Endothelial cell of umbilical vein (primary cell): ENCODE measurements around the gene ZC3H13. TPM values are rescaled to one million over a fixed set of nuclear protein-coding genes. Genes with fewer than 3 reads are reported as not detected.

ENCODE experiments used
- BruUV-seq: library from RNA; stranded (reverse); fragments of 400-500 nt; replicated peaks from 2 replicates; lab custom pipeline; 2021; lab: Mats Ljungman, UMichigan
- CTCF ChIA-PET: fragments of 300-600, 350-600 bp; sonication (Branson Sonifier 250); formaldehyde crosslinking; loops from one replicate; lab custom pipeline; 2021; ENCODE audit warnings: antibody characterized with exemption, inconsistent platforms; lab: Charles Lee
- POLR2A ChIA-PET: fragments of 300-600, 350-600 bp; sonication (Branson Sonifier 250); formaldehyde crosslinking; loops from one replicate; lab custom pipeline; 2021; ENCODE audit warnings: antibody characterized with exemption, inconsistent platforms; lab: Charles Lee
- DNase-seq: peaks from one replicate; pipeline ENCODE4 v3.0.0-alpha.2; 2011; ENCODE audit warnings: low read depth, low spot score
- FAIRE-seq: peaks from 2 replicates; lab custom pipeline; 2011; peaks lifted over from hg19 to GRCh38; lab: Jason Lieb, UNC
- H2AFZ ChIP-seq: 2 replicates; pipeline ENCODE4 v1.6.0; 2012; ENCODE audit warnings: low read depth, low read length, control low read depth, inconsistent platforms
- H3K27ac ChIP-seq: 2 replicates; pipeline ENCODE4 v1.5.1; 2011; ENCODE audit warnings: low read depth, mild to moderate bottlenecking, control low read depth, low read length, moderate library complexity; ENCODE audit not compliant: insufficient read depth
- H3K27me3 ChIP-seq, 2 experiments: 2 replicates each; pipeline versions ENCODE4 v1.6.0 to v1.6.1; 2011; ENCODE audit warnings: low read length in 2 of 2, mixed read lengths in 1 of 2; ENCODE audit not compliant: control insufficient read depth in 2 of 2, insufficient read depth in 2 of 2
- H3K36me3 ChIP-seq, 2 experiments: 2 replicates in 1 of 2; 3 replicates in 1 of 2; pipeline ENCODE4 v1.5.1; 2011; ENCODE audit warnings: low read length in 2 of 2, mild to moderate bottlenecking in 1 of 2, moderate library complexity in 1 of 2; ENCODE audit not compliant: control insufficient read depth in 2 of 2, insufficient read depth in 2 of 2; ENCODE audit errors: extremely low read depth in 1 of 2
- H3K4me1 ChIP-seq: 3 replicates; pipeline ENCODE4 v1.5.1; 2011; ENCODE audit warnings: mild to moderate bottlenecking, low read length; ENCODE audit not compliant: control insufficient read depth, insufficient read depth; ENCODE audit errors: extremely low read depth
- H3K4me2 ChIP-seq: 2 replicates; pipeline ENCODE4 v1.6.1; 2011; ENCODE audit warnings: low read length, control low read depth, mixed read lengths; ENCODE audit not compliant: insufficient read depth
- H3K4me3 ChIP-seq, 3 experiments: fragments of 200-600 bp in 1 of 3; sonication (generic), shearing (Covaris generic) in 1 of 3; replicated peaks in 1 of 3; 2 replicates each; pipeline ENCODE4 v1.5.1; 2011 to 2016; ENCODE audit warnings: control low read depth in 3 of 3, low read length in 3 of 3, mild to moderate bottlenecking in 2 of 3, inconsistent platforms in 1 of 3, low read depth in 1 of 3, moderate library complexity in 1 of 3; ENCODE audit not compliant: insufficient read depth in 1 of 3
- H3K79me2 ChIP-seq: 2 replicates; pipeline ENCODE4 v1.6.0; 2012; ENCODE audit warnings: low read length, inconsistent platforms; ENCODE audit not compliant: control insufficient read depth, insufficient read depth
- H3K9ac ChIP-seq: replicated peaks from 2 replicates; pipeline ENCODE3; 2011; ENCODE audit warnings: low read length, control low read depth; ENCODE audit not compliant: insufficient read depth; ENCODE audit errors: extremely low read depth
- H3K9me1 ChIP-seq: replicated peaks from 3 replicates; pipeline ENCODE4 v1.6.0; 2011; ENCODE audit warnings: mild to moderate bottlenecking, low read length; ENCODE audit not compliant: control insufficient read depth, insufficient read depth; ENCODE audit errors: extremely low read depth
- H3K9me3 ChIP-seq: replicated peaks from 2 replicates; pipeline ENCODE4 v1.5.1; 2012; ENCODE audit warnings: low read length, inconsistent platforms; ENCODE audit not compliant: control insufficient read depth, insufficient read depth
- H4K20me1 ChIP-seq: replicated peaks from 2 replicates; pipeline ENCODE3; 2011; ENCODE audit warnings: mild to moderate bottlenecking, low read length; ENCODE audit not compliant: control insufficient read depth, insufficient read depth; ENCODE audit errors: extremely low read depth
- EZH2 ChIP-seq: IDR thresholded peaks from 2 replicates; pipeline ENCODE4 v1.6.1; 2012; ENCODE audit warnings: borderline replicate concordance, low read depth, mild to moderate bottlenecking, moderate library complexity, low read length, inconsistent platforms; ENCODE audit not compliant: severe bottlenecking
- FOS ChIP-seq: IDR thresholded peaks from 2 replicates; pipeline ENCODE4 v1.6.1; 2011; ENCODE audit warnings: mild to moderate bottlenecking, low read length, moderate library complexity, borderline replicate concordance; ENCODE audit not compliant: insufficient read depth
- GATA2 ChIP-seq: IDR thresholded peaks from 2 replicates; pipeline ENCODE4 v1.7.0; 2011; ENCODE audit warnings: low read depth, mild to moderate bottlenecking, moderate library complexity, mixed read lengths, low read length; ENCODE audit not compliant: insufficient read length, insufficient read depth
- JUN ChIP-seq: IDR thresholded peaks from 2 replicates; pipeline ENCODE4 v1.6.1; 2011; ENCODE audit warnings: borderline replicate concordance, low read depth; ENCODE audit not compliant: insufficient read length, insufficient read depth
- MYC ChIP-seq: IDR thresholded peaks from one replicate; pipeline ENCODE4 v1.6.1; 2011; ENCODE audit warnings: mild to moderate bottlenecking, low read depth, low read length
- POLR2A ChIP-seq: IDR thresholded peaks from 2 replicates; pipeline ENCODE4 v1.6.1; 2012; ENCODE audit warnings: low read depth, mild to moderate bottlenecking, control low read depth, low read length
- POLR2AphosphoS5 ChIP-seq: IDR thresholded peaks from 2 replicates; pipeline ENCODE4 v1.6.1; 2012; ENCODE audit warnings: low read depth, mild to moderate bottlenecking, control low read depth, low read length, moderate library complexity; ENCODE audit not compliant: insufficient read depth
- dilution Hi-C: fragments of 300-500 bp; cut with MboI; formaldehyde crosslinking; loops from one replicate; pipeline ENCODE4 v1.15.0; 2019; ENCODE audit warnings: low sequenced_read_pairs; ENCODE audit not compliant: extremely low pct_ligation_motif_present
- intact Hi-C: fragments of 100-400 bp; cut with micrococcal nuclease; formaldehyde crosslinking; loops from one replicate; pipeline ENCODE4 v1.10.0; 2022
- polyA plus RNA-seq, 4 experiments: library from polyadenylated mRNA; depleted of rRNA in 3 of 4; stranded (reverse) in 3 of 4; unstranded in 1 of 4; fragments of >200 nt; gene quantifications; 2 replicates each; pipeline versions ENCODE4 v1.2.1 to v1.2.3, GENCODE V29; 2011 to 2012; ENCODE audit warnings: missing spikeins in 1 of 4
- total RNA-seq: library from RNA; stranded (reverse); gene quantifications from 2 replicates; pipeline ENCODE4 v1.2.3, GENCODE V29; 2021
- TF ChIP-seq, protein P1 (sequence below), 2 donors: IDR thresholded peaks; 1 replicate in 1 of 2; 2 replicates in 1 of 2; pipeline ENCODE4 v1.5.1; 2011; ENCODE audit warnings: low read length in 2 of 2, mild to moderate bottlenecking in 2 of 2, moderate library complexity in 2 of 2, control low read depth in 1 of 2, inconsistent platforms in 1 of 2, low read depth in 1 of 2; ENCODE audit not compliant: insufficient read depth in 1 of 2; ENCODE audit errors: extremely low read depth in 1 of 2
- TF ChIP-seq, protein P2 (sequence below): IDR thresholded peaks from 2 replicates; pipeline ENCODE4 v1.6.1; 2011; ENCODE audit not compliant: insufficient read depth, insufficient read length

Gene ZC3H13
- total and polyA plus RNA-seq, 2 donors (not counting 3 experiments of a cell fraction or from before 2014, with no cell fraction given), result 3.8 to 36.6 TPM

DNA sequence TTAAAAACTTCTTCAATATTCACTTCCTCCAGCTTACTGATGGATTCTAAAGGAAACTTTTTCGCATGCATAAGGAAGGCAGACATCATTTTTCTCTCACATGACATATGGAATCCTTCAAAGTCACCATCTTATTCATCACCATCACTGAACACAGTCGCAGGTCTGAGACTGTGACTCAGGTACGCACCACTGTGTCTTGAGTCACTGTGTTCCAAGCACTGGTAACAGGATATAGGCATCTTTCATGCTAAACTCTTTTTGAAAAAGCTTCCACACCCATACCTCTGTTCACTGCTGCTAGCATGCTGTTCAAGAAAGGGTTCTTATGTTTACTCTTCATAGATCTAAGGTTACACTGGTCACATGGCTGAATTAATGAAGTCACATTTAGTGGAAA lies 133.9 kb downstream of the ZC3H13 start:
- Histone ChIP-seq H3K4me1 (no peaks in the 10 kb centered on the region), H3K79me2 (no peaks in the 10 kb centered on the region), H3K27me3 (peaks cover 0 to 2% of the 10 kb centered on the region in 2 experiments), H4K20me1 (no peaks in the 10 kb centered on the region), H3K9ac (no peak overlapping the region), H3K4me3 (no peak overlapping the region), H2AFZ (no peak overlapping the region), H3K36me3 (no peaks in the 10 kb centered on the region), H3K27ac (no peak overlapping the region), H3K9me3 (no peaks in the 10 kb centered on the region), H3K9me1 (no peaks in the 10 kb centered on the region), H3K4me2 (no peak overlapping the region)
- ChIA-PET CTCF (interaction anchor here (0.8 kb wide), 1 partner anchor 111 kb away, joined by 3 read pairs; no protein-coding TSS in a partner anchor), POLR2A (no interaction called here)
- FAIRE-seq (no peak), DNase-seq (no peak)
- dilution Hi-C loops, result no loop called here
- BruUV-seq, result no TSS peak
- TF ChIP-seq POLR2A, result no peak
- no peak for TF ChIP-seq POLR2AphosphoS5
- TF ChIP-seq GATA2, result no peak
- no peak for TF ChIP-seq EZH2
- intact Hi-C loops, result no loop called here

DNA sequence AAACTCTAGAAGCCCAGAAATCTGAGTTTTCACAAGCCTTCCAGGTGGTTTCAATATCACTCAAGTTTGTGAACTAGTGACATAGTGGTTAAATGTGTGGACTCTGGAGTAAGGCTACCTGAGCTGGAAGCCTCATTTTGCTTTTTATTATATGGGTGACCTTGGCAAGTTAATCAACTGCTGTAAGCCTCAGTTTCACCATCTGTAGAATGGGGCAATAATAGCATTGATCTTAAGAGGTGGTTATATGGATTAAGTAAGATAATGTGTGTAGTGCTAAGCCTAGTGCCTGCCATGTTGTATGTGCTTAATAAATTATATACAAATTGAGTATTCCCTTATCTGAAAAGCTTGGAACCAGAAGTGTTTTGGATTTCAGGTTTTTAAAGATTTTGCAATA lies 135.5 kb downstream of the ZC3H13 start:
- H3K9ac ChIP-seq, result no peak overlapping the region
- dilution Hi-C loops, result no loop called here
- CTCF ChIA-PET, result no interaction called here

More for the DNA sequence above, 135.5 kb downstream of the ZC3H13 start:
- no peak for TF ChIP-seq FOS
- no peak for TF ChIP-seq MYC
- TF ChIP-seq, protein P1, sequence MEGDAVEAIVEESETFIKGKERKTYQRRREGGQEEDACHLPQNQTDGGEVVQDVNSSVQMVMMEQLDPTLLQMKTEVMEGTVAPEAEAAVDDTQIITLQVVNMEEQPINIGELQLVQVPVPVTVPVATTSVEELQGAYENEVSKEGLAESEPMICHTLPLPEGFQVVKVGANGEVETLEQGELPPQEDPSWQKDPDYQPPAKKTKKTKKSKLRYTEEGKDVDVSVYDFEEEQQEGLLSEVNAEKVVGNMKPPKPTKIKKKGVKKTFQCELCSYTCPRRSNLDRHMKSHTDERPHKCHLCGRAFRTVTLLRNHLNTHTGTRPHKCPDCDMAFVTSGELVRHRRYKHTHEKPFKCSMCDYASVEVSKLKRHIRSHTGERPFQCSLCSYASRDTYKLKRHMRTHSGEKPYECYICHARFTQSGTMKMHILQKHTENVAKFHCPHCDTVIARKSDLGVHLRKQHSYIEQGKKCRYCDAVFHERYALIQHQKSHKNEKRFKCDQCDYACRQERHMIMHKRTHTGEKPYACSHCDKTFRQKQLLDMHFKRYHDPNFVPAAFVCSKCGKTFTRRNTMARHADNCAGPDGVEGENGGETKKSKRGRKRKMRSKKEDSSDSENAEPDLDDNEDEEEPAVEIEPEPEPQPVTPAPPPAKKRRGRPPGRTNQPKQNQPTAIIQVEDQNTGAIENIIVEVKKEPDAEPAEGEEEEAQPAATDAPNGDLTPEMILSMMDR (IDR thresholded peaks at IDR 0.05; ENCODE audit: extremely low read depth in 1 of 2, insufficient read depth in 1 of 2, low read depth in 1 of 2, low read length in 2 of 2), result no peak
- no peak for TF ChIP-seq EZH2
- TF ChIP-seq JUN, result no peak
- TF ChIP-seq POLR2AphosphoS5, result no peak
- no peak for TF ChIP-seq POLR2A
- no peak for TF ChIP-seq GATA2
- TF ChIP-seq, protein P2, sequence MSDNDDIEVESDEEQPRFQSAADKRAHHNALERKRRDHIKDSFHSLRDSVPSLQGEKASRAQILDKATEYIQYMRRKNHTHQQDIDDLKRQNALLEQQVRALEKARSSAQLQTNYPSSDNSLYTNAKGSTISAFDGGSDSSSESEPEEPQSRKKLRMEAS, result no peak
- Histone ChIP-seq H3K9me3 (no peaks in the 10 kb centered on the region), H3K9me1 (no peaks in the 10 kb centered on the region), H3K27me3 (peaks cover 0 to 2% of the 10 kb centered on the region in 2 experiments), H3K4me2 (no peak overlapping the region), H3K36me3 (no peaks in the 10 kb centered on the region), H2AFZ (no peak overlapping the region), H4K20me1 (no peaks in the 10 kb centered on the region), H3K4me1 (no peaks in the 10 kb centered on the region), H3K79me2 (no peaks in the 10 kb centered on the region), H3K4me3 (no peak overlapping the region), H3K27ac (no peak overlapping the region)
- POLR2A ChIA-PET, result no interaction called here
- no TSS peak for BruUV-seq
- FAIRE-seq (no peak), DNase-seq (no peak)
- intact Hi-C loops, result no loop called here
